Vagina (tissue), 2 donors: ENCODE results near the gene HADHA. TPM values are rescaled to one million over a fixed set of nuclear protein-coding genes. Genes with fewer than 3 reads are reported as not detected.
A peak's percentile ranks its signal among the peaks of the same experiment; 100 is the strongest.

Experiments
- DNase-seq, 2 donors: peaks; one replicate each; pipeline ENCODE4 v3.0.0-alpha.2; 2017; ENCODE audit errors: extremely low spot score in 2 of 2
- H3K27ac ChIP-seq: fragments of 200-600 bp; sonication (generic); one replicate; pipeline ENCODE4 v1.5.1; 2019
- H3K27me3 ChIP-seq: fragments of 200-600 bp; sonication (generic); one replicate; pipeline ENCODE4 v1.5.1; 2019
- H3K36me3 ChIP-seq, 2 donors: fragments of 200-600 bp; sonication (generic); one replicate each; pipeline ENCODE4 v1.5.1; 2017 to 2019
- H3K4me1 ChIP-seq: fragments of 200-600 bp; sonication (generic); one replicate; pipeline ENCODE4 v1.5.1; 2019
- H3K4me3 ChIP-seq, 2 donors: fragments of 200-600 bp; sonication (generic); 1 replicate in 1 of 2; 2 replicates in 1 of 2; pipeline ENCODE4 v1.5.1; 2016 to 2019
- H3K9me3 ChIP-seq: fragments of 200-600 bp; sonication (generic); one replicate; pipeline ENCODE4 v1.5.1; 2019
- POLR2A ChIP-seq, 2 donors: fragments of 450-650 bp; IDR thresholded peaks; one replicate each; pipeline ENCODE4 v1.6.1; 2017; ENCODE audit warnings: antibody characterized with exemption in 2 of 2, mild to moderate bottlenecking in 2 of 2, moderate library complexity in 2 of 2
- POLR2AphosphoS5 ChIP-seq, 2 donors: sonication (generic); formaldehyde crosslinking; IDR thresholded peaks; one replicate each; pipeline ENCODE4 v1.9.0; 2017; ENCODE audit warnings: antibody characterized with exemption in 2 of 2, mild to moderate bottlenecking in 2 of 2, low read depth in 1 of 2; ENCODE audit not compliant: insufficient read depth in 1 of 2
- intact Hi-C: fragments of 100-400 bp; cut with DNase I; formaldehyde crosslinking; loops from one replicate; pipeline ENCODE4 v1.15.1; 2023
- total RNA-seq: library from RNA; depleted of rRNA; stranded (reverse); fragments of >200 nt; gene quantifications from one replicate; pipeline ENCODE4 v1.2.3, GENCODE V29; 2016
- TF ChIP-seq, protein P1 (sequence below), 3 experiments: fragments of 450-650 bp in 2 of 3; fragments of 200-600 bp in 1 of 3; sonication (generic) in 1 of 3; IDR thresholded peaks; one replicate each; pipeline ENCODE4 v1.5.1; 2017 to 2019; ENCODE audit warnings: antibody characterized with exemption in 3 of 3, mild to moderate bottlenecking in 2 of 3, moderate library complexity in 2 of 3

HADHA gene
- total RNA-seq, 1 donor from 2014 or later, result 124 TPM

DNA sequence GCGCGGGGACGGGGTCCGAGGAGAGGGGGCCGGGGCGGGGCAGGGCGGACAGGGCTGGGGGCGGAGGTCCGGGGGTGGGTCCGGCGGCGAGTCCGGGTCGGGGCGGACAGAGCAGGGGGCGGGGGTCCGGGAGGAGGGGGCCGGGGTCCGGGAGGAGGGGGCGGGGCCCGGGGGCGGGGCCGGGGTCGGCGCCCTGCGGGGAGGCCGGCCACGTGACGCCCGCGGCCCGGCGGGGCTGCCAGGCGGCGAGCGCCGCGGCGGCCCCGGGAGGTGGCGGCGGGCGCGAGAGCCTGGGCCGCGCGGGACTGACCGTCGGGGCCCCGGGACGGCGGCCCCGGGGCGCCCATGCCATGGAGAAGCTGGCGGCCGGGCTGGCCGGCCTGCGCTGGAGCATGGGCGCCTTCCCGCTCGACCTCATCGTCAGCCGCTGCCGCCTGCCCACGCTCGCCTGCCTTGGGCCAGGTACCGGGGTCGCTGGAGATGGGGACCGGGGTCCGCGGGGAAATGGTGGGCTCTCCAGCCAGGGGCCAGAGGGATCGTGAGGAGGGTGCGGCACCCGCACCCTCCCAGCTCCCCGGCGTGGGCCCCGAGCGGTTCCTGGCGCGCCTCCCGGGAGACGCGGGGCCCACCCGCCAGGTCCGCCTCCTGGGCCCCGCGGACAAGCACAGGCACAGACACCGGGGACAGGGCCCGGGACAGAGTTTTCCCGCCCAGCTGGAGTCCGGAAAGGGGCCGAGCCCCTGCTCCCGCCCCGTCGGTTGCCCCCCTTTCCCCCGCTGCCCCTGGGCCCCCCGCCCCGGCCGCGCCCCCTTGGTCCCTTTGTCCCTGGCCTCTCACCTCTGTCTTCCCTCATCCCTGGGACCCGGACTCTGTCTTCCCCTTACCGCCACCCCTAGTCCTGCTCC, 71.3 kb downstream of the HADHA start, which contains the start of gene GAREM2:
Gene GAREM2, plus strand, starts transcription at position 218 of the 905 bp plus-strand sequence. Its CDS starts 133 bp downstream, at position 351.
- H3K4me1 ChIP-seq, result peaks cover 12% of the 10 kb centered on the region
- no peaks in the 10 kb centered on the region for H3K9me3 ChIP-seq
- no peak within 1 kb of the TSS for H3K27ac ChIP-seq
- no peaks in the 10 kb centered on the region for H3K36me3 ChIP-seq
- peak in 1 of 2 donors; percentile 8 for DNase-seq
- no peak for TF ChIP-seq POLR2AphosphoS5 (IDR thresholded peaks at IDR 0.05; ENCODE audit: insufficient read depth in 1 of 2, low read depth in 1 of 2)
- TF ChIP-seq, protein P1, sequence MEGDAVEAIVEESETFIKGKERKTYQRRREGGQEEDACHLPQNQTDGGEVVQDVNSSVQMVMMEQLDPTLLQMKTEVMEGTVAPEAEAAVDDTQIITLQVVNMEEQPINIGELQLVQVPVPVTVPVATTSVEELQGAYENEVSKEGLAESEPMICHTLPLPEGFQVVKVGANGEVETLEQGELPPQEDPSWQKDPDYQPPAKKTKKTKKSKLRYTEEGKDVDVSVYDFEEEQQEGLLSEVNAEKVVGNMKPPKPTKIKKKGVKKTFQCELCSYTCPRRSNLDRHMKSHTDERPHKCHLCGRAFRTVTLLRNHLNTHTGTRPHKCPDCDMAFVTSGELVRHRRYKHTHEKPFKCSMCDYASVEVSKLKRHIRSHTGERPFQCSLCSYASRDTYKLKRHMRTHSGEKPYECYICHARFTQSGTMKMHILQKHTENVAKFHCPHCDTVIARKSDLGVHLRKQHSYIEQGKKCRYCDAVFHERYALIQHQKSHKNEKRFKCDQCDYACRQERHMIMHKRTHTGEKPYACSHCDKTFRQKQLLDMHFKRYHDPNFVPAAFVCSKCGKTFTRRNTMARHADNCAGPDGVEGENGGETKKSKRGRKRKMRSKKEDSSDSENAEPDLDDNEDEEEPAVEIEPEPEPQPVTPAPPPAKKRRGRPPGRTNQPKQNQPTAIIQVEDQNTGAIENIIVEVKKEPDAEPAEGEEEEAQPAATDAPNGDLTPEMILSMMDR (IDR thresholded peaks at IDR 0.05), result no peak
- TF ChIP-seq POLR2A (IDR thresholded peaks at IDR 0.05), result no peak
- peak within 1 kb of the TSS; percentile 44 to 49 for H3K4me3 ChIP-seq
- intact Hi-C loops, result no loop called here
- peaks cover 10% of the 10 kb centered on the region for H3K27me3 ChIP-seq

DNA sequence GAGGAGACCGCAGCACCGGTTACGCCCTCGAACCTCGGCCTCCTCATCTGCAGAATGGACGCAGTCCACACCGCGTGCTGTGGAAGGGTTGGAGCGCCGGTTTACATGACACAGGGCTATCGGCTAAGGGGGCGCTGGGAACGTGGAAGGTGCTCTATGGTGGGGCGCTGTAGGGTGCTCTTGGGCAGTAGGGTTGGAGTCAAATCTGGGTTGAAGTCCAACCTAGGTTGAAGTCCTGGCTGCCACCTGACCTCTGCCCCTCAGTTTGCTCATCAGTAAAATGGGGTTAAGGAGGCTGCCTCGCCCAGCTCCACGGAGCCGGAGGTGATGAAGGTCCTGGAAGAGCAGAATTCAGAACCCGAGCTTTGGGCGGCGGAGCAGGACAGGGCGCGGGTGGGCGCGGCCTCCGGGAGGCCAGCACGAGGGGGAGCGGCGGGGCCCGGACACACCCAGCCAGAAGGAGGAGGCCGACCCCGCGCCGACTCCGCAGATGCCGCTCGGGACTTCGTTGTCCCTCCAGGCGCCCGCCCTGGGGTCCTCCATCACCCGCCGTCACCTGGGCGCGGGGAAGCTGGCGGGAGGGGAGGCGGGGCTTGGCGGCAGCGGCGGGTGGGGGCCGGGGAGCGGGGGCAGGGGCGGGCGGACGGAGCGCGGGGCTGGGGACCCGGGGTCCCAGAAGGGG, 72.1 kb downstream of the HADHA start:
- no peaks in the 10 kb centered on the region for H3K9me3 ChIP-seq
- peaks cover 10% of the 10 kb centered on the region for H3K27me3 ChIP-seq
- no peaks in the 10 kb centered on the region for H3K36me3 ChIP-seq
- H3K4me1 ChIP-seq, result peaks cover 12% of the 10 kb centered on the region
- TF ChIP-seq POLR2A (IDR thresholded peaks at IDR 0.05), result no peak
- TF ChIP-seq POLR2AphosphoS5 (IDR thresholded peaks at IDR 0.05; ENCODE audit: insufficient read depth in 1 of 2, low read depth in 1 of 2), result no peak
- TF ChIP-seq, protein P1 (IDR thresholded peaks at IDR 0.05), result no peak
- peak in 1 of 2 donors; percentile 42 for DNase-seq
- intact Hi-C loops, result no loop called here
- H3K4me3 ChIP-seq, result peak overlapping the region; percentile 44 to 49
- H3K27ac ChIP-seq, result no peak overlapping the region

DNA sequence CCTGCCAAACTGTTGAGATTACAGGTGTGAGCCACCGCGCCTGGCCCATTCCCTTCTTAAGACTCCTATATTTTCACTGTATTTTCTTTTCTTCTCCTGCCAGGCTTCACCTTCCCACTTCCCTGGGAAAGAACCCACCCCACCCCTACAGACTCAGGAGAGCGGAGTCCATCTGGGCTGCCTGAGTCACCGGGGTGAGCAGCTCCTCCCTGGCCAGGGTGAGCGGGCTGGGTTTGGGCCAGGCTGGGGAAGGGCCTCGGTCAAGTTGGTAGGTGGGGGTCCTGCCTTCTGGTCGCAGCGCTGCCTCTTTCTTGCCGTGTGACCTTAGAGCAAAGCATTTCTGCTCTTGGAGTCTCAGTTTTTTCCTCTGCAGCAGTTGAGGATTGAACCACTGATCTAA, 73.6 kb downstream of the HADHA start:
- intact Hi-C loops, result no loop called here
- no peak for DNase-seq
- no peaks in the 10 kb centered on the region for H3K9me3 ChIP-seq
- TF ChIP-seq, protein P1 (IDR thresholded peaks at IDR 0.05), result no peak
- TF ChIP-seq POLR2AphosphoS5 (IDR thresholded peaks at IDR 0.05; ENCODE audit: insufficient read depth in 1 of 2, low read depth in 1 of 2), result no peak
- no peak for TF ChIP-seq POLR2A (IDR thresholded peaks at IDR 0.05)
- no peak overlapping the region for H3K27ac ChIP-seq
- H3K27me3 ChIP-seq, result peaks cover 10% of the 10 kb centered on the region
- no peaks in the 10 kb centered on the region for H3K36me3 ChIP-seq
- no peak overlapping the region for H3K4me3 ChIP-seq
- H3K4me1 ChIP-seq, result peaks cover 12% of the 10 kb centered on the region

DNA sequence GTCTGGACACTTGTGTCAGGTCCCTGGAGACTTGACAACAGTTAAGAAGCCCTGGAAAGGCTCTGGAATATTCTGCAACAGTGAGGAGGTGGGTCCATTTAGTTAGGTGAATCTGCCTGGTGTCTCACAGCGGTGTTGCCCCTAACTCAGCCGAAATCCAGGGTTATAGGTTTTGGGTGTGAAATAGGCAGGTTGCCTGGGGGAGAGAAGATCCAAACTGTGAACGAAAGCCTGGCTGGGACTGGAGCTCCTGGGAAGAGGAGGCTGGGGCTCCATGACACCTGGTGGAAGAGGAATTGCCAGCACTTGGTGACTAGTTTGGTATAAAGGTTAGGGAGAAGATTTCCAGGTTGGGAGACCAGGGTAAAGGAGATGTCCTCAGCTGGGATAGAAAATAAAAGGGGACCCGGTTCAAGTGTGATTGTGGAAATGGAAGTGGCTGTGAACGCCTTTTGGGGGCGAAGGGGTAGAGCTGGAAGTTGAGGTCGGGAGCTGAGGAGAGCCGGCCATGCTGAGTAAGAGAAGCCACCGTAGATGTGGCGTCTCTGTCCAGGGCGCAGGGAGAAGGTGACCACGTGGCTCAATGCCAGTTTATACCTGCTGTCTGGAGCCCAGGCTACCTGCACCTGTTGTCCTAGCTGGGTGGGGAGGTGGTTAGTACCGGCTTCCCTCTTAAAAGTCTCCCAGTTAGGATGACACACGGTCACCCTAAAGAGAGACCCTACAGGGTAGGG, 74.6 kb downstream of the HADHA start:
- Histone ChIP-seq H3K4me3 (no peak overlapping the region), H3K27me3 (peaks cover 10% of the 10 kb centered on the region), H3K4me1 (peaks cover 12% of the 10 kb centered on the region), H3K36me3 (no peaks in the 10 kb centered on the region), H3K9me3 (no peaks in the 10 kb centered on the region), H3K27ac (no peak overlapping the region)
- TF ChIP-seq, protein P1 (IDR thresholded peaks at IDR 0.05), result no peak
- TF ChIP-seq POLR2A (IDR thresholded peaks at IDR 0.05), result no peak
- no peak for TF ChIP-seq POLR2AphosphoS5 (IDR thresholded peaks at IDR 0.05; ENCODE audit: insufficient read depth in 1 of 2, low read depth in 1 of 2)
- intact Hi-C loops, result no loop called here
- no peak for DNase-seq
